ENCODE data around the gene MEGF11. TPM values are rescaled to one million over a fixed set of nuclear protein-coding genes. Genes with fewer than 3 reads are reported as not detected.

The MEGF11 gene
- total and polyA plus RNA-seq, 10 donors = 0.02 to 0.61 (median 0.23) TPM; not detected in 4

DNA sequence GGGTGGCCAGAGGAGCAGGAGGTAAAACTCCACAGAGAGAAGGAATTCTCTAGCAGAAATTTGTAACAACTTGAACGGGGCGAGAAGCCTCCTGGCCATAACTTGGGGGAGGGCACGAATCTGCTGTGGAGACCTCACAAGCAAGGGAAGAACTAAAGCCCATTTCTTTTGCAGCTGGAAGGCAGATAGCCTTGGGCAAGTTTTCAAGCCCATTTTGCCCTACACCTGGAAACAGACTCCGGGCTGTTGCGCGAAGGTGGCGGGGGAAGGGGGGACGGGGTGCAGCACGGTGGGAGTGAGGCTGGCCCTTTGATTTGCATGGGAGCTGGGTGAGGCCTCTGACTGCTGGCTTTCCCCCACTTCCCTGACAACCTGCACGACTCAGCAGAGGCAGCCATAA is 168.8 kb downstream of the MEGF11 start:
- H3K9me3 ChIP-seq = peaks cover 0 to 18% (median 9%) of the 10 kb centered on the region in 8 donors
- intact Hi-C loops (cut with DNase I; ENCODE audit: low total_unique reads) = no loop called here
- DNase-seq = peak; percentile 35
- 88 to 94% (median 92%) methylated on average over 10 of the region's 10 CpGs for WGBS, 5 donors
- no peaks in the 10 kb centered on the region for H3K4me1 ChIP-seq
- no peaks in the 10 kb centered on the region for H3K36me3 ChIP-seq
- no peak overlapping the region for H3K4me3 ChIP-seq
- no peak overlapping the region for H3K27ac ChIP-seq
- H3K27me3 ChIP-seq (replicated peaks in 1 of 7) = peaks cover 0 to 18% (median 0%) of the 10 kb centered on the region in 7 donors
- TF ChIP-seq POLR2A (IDR thresholded peaks at IDR 0.05) (no peak), CTCF (IDR thresholded peaks at IDR 0.05 in 8 of 11, conservative IDR thresholded peaks at IDR 0.05 in 3 of 11) (no peak), POLR2AphosphoS5 (IDR thresholded peaks at IDR 0.05) (no peak)

DNA sequence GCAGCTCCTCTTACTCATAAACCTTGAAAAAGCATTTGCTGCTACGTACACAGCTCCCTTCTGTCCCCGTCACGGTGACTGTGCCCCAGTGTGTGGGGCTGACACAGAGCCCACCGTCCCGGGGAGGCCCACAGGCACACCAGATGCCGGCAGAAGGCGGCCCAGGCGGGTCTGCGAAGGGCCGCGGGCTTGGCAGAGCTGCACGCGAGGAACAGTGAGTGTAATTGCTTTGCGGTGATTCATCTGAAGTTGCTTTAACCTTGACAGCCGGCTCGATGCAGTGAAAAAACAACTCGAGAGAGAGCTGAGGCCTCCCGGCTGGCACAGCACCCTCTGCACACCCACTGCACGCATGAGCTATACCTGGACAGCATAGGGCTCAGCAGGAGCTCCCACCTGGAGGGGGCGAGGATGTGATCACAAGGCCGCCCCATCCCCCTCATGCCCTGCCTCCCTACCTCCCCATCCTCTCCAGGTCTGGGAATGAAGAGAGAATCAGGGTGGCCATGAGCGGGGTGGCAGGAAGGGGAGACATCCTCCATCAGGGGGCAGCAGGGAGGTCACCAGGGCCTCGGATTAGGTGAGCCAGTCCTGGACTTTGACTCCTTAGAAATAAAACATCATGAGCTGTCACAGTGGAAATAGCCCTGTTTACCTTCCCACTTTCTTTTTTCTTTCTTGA is 172.7 kb downstream of the MEGF11 start:
- no peak overlapping the region for H3K27ac ChIP-seq
- peaks cover 0 to 18% (median 9%) of the 10 kb centered on the region in 8 donors for H3K9me3 ChIP-seq
- H3K4me3 ChIP-seq = no peak overlapping the region
- 64 to 73% (median 67%) methylated on average over 13 to 23 of the region's 23 CpGs for WGBS, 5 donors
- no peaks in the 10 kb centered on the region for H3K36me3 ChIP-seq
- H3K4me1 ChIP-seq = no peaks in the 10 kb centered on the region
- intact Hi-C loops (cut with DNase I; ENCODE audit: low total_unique reads) = no loop called here
- peaks cover 0 to 52% (median 3%) of the 10 kb centered on the region in 7 donors for H3K27me3 ChIP-seq (replicated peaks in 1 of 7)
- no peak for DNase-seq
- no peak for TF ChIP-seq POLR2AphosphoS5 (IDR thresholded peaks at IDR 0.05)
- no peak for TF ChIP-seq POLR2A (IDR thresholded peaks at IDR 0.05)
- no peak for TF ChIP-seq CTCF (IDR thresholded peaks at IDR 0.05 in 8 of 11, conservative IDR thresholded peaks at IDR 0.05 in 3 of 11)

- Histone ChIP-seq H3K36me3 (no peaks in the 10 kb centered on the region), H3K27ac (no peak overlapping the region), H3K9me3 (peaks cover 0 to 4% (median under 1%) of the 10 kb centered on the region in 8 donors), H3K27me3 (replicated peaks in 1 of 7) (peaks cover 0 to 52% (median 3%) of the 10 kb centered on the region in 7 donors), H3K4me3 (no peak overlapping the region), H3K4me1 (no peaks in the 10 kb centered on the region)
- WGBS, 5 donors = 54 to 75% (median 65%) methylated on average over 5 of the region's 5 CpGs
- DNase-seq = peak; percentile 45
- intact Hi-C loops (cut with DNase I; ENCODE audit: low total_unique reads) = no loop called here
- TF ChIP-seq POLR2AphosphoS5 (IDR thresholded peaks at IDR 0.05) (no peak), CTCF (IDR thresholded peaks at IDR 0.05 in 8 of 11, conservative IDR thresholded peaks at IDR 0.05 in 3 of 11) (no peak), POLR2A (IDR thresholded peaks at IDR 0.05) (no peak)
These were observed 174.6 kb downstream of the MEGF11 start for GRCh38 chr15:66078929-66079275.

DNA sequence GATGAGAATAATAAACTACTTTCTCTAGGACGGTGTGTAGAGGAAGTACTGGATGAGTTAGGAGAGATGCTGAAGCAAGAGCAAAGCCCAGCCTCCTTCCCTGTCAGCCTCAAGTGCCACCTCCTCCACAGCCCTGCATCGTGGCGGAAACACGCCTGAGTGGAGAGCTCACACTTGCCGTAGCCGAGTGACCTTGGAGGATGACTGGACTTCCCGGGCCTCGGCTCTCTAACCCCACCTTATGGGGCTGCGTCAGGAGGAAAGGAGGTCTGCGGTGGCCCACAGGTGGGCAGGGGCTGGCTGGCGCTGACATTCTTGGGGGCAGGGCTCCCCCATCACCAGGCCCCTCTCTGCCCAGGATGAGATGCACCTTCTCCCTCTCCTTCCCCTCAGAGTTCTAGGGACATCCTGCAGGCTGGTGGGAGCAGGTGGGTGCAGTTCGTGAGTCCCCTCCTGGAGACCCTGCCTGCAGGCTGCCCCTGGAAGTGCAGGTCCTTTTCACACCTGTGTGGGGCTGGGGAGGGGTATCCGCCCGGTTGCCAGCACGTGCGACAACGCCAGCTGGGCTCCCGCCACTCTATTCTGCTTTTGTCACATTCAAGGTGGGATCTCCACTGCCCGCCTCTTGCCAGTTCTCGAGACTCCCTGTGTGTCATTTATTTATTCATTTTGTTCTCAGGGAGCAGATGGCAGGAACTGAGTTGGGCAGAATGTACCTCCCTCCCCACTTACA is 175.2 kb downstream of the MEGF11 start:
- no peak overlapping the region for H3K4me3 ChIP-seq
- peak; percentile 41 for DNase-seq
- H3K9me3 ChIP-seq = no peaks in the 10 kb centered on the region
- 49 to 57% (median 53%) methylated on average over 16 to 20 of the region's 20 CpGs for WGBS, 5 donors
- H3K27ac ChIP-seq = no peak overlapping the region
- intact Hi-C loops (cut with DNase I; ENCODE audit: low total_unique reads) = no loop called here
- H3K4me1 ChIP-seq = no peaks in the 10 kb centered on the region
- no peaks in the 10 kb centered on the region for H3K36me3 ChIP-seq
- no peak for TF ChIP-seq CTCF (IDR thresholded peaks at IDR 0.05 in 8 of 11, conservative IDR thresholded peaks at IDR 0.05 in 3 of 11)
- TF ChIP-seq POLR2AphosphoS5 (IDR thresholded peaks at IDR 0.05) = no peak
- TF ChIP-seq POLR2A (IDR thresholded peaks at IDR 0.05) = no peak
- peaks cover 0 to 52% (median 3%) of the 10 kb centered on the region in 7 donors for H3K27me3 ChIP-seq (replicated peaks in 1 of 7)
